GM23338 (cell line): ENCODE results near the gene SLIT1. TPM values are rescaled to one million over a fixed set of nuclear protein-coding genes. Genes with fewer than 3 reads are reported as not detected.

Experiments used
- ATAC-seq: fragments of 200-7000 bp; cut with Tn5 transposase; 3 replicates; pipeline ENCODE4 v1.9.1; 2020
- DNase-seq: peaks from one replicate; pipeline ENCODE4 v3.0.0-alpha.2; 2015; ENCODE audit warnings: low spot score
- H2AFZ ChIP-seq: fragments of 200-600 bp; sonication (generic); 2 replicates; pipeline ENCODE4 v1.8.0; 2016; ENCODE audit warnings: antibody characterized with exemption, mild to moderate bottlenecking, moderate library complexity
- H3F3A ChIP-seq: fragments of 200-600 bp; sonication (generic); replicated peaks from 2 replicates; pipeline ENCODE4 v1.8.0; 2017; ENCODE audit warnings: antibody characterized with exemption, mixed run types, low read depth
- H3K27ac ChIP-seq: fragments of 200-600 bp; sonication (generic); 2 replicates; pipeline ENCODE4 v1.6.1; 2016; ENCODE audit warnings: low read depth
- H3K27me3 ChIP-seq: fragments of 200-600 bp; sonication (generic); 2 replicates; pipeline ENCODE4 v1.8.0; 2016; ENCODE audit warnings: mild to moderate bottlenecking, mixed run types, moderate library complexity; ENCODE audit not compliant: insufficient read depth
- H3K36me3 ChIP-seq: fragments of 200-600 bp; sonication (generic); 2 replicates; pipeline ENCODE4 v1.8.0; 2016; ENCODE audit warnings: mild to moderate bottlenecking; ENCODE audit not compliant: insufficient read depth
- H3K4me1 ChIP-seq: fragments of 200-600 bp; sonication (generic); 2 replicates; pipeline ENCODE4 v1.8.0; 2016; ENCODE audit warnings: mild to moderate bottlenecking, moderate library complexity; ENCODE audit not compliant: insufficient read depth
- H3K4me2 ChIP-seq: fragments of 200-600 bp; sonication (generic); 2 replicates; pipeline ENCODE4 v1.7.1; 2017; ENCODE audit warnings: mixed run types
- H3K4me3 ChIP-seq: fragments of 200-600 bp; sonication (generic); 2 replicates; pipeline ENCODE4 v1.6.1; 2016; ENCODE audit warnings: mixed run types
- H3K79me2 ChIP-seq: fragments of 200-600 bp; sonication (generic); replicated peaks from 2 replicates; pipeline ENCODE4 v1.8.0; 2017; ENCODE audit warnings: mild to moderate bottlenecking; ENCODE audit not compliant: insufficient read depth
- H3K9me2 ChIP-seq: fragments of 200-600 bp; sonication (generic); 2 replicates; pipeline ENCODE4 v1.8.0; 2017; ENCODE audit not compliant: insufficient read depth
- H4K20me1 ChIP-seq: fragments of 200-600 bp; sonication (generic); replicated peaks from 2 replicates; pipeline ENCODE4 v1.8.0; 2017; ENCODE audit warnings: mild to moderate bottlenecking; ENCODE audit not compliant: insufficient read depth
- H3K27ac Mint-ChIP-seq: 2 replicates; pipeline ENCODE4 v1.8.0; 2020; ENCODE audit warnings: inconsistent platforms, mild to moderate bottlenecking, moderate library complexity, mixed read lengths
- H3K27me3 Mint-ChIP-seq: 3 replicates; pipeline ENCODE4 v1.8.0; 2022; ENCODE audit warnings: low read depth, mild to moderate bottlenecking, moderate library complexity, mixed read lengths, inconsistent platforms; ENCODE audit not compliant: insufficient read depth, poor library complexity
- H3K36me3 Mint-ChIP-seq: 3 replicates; pipeline ENCODE4 v1.8.0; 2021; ENCODE audit warnings: low read depth, mild to moderate bottlenecking, inconsistent platforms, moderate library complexity, mixed read lengths
- H3K4me1 Mint-ChIP-seq: 3 replicates; pipeline ENCODE4 v1.8.0; 2020; ENCODE audit warnings: mild to moderate bottlenecking, inconsistent platforms, mixed read lengths
- H3K4me3 Mint-ChIP-seq: 3 replicates; pipeline ENCODE4 v1.8.0; 2021; ENCODE audit warnings: moderate library complexity, mild to moderate bottlenecking, inconsistent platforms, mixed read lengths
- H3K9me3 Mint-ChIP-seq: 3 replicates; pipeline ENCODE4 v1.8.0; 2020; ENCODE audit warnings: moderate library complexity, mild to moderate bottlenecking, inconsistent platforms, mixed read lengths
- CREB1 ChIP-seq: fragments of 250-450 bp; sonication (Bioruptor Pico); IDR thresholded peaks from 2 replicates; pipeline ENCODE4 v1.5.0; 2020; ENCODE audit warnings: low read depth, mild to moderate bottlenecking, moderate library complexity
- CTCF ChIP-seq, 2 experiments: fragments of 200-600 bp in 1 of 2; sonication (generic) in 1 of 2; conservative IDR thresholded peaks; 2 replicates each; pipeline versions ENCODE4 v1.5.1 to v1.6.1; 2016 to 2017; ENCODE audit warnings: antibody characterized with exemption in 2 of 2, low read depth in 2 of 2, mild to moderate bottlenecking in 2 of 2, moderate library complexity in 1 of 2
- ETS1 ChIP-seq: IDR thresholded peaks from 2 replicates; pipeline ENCODE4 v1.6.1; 2016; ENCODE audit warnings: antibody characterized with exemption
- EZH2 ChIP-seq: fragments of 200-600 bp; sonication (generic); IDR thresholded peaks from one replicate; pipeline ENCODE4 v1.8.0; 2017; ENCODE audit warnings: antibody characterized with exemption, mild to moderate bottlenecking, low read depth; ENCODE audit not compliant: unreplicated experiment
- EZH2phosphoT487 ChIP-seq: fragments of 200-600 bp; sonication (generic); IDR thresholded peaks from one replicate; pipeline ENCODE4 v1.8.1; 2018; ENCODE audit warnings: antibody characterized with exemption; ENCODE audit not compliant: unreplicated experiment
- JUNB ChIP-seq: IDR thresholded peaks from one replicate; pipeline ENCODE4 v1.6.1; 2016; ENCODE audit warnings: antibody characterized with exemption; ENCODE audit not compliant: unreplicated experiment
- NANOG ChIP-seq: IDR thresholded peaks from 2 replicates; pipeline ENCODE4 v1.6.1; 2016; ENCODE audit warnings: antibody characterized with exemption, borderline replicate concordance
- POLR2AphosphoS5 ChIP-seq: IDR thresholded peaks from 2 replicates; pipeline ENCODE4 v1.6.1; 2016; ENCODE audit warnings: antibody characterized with exemption, low read depth
- REST ChIP-seq: IDR thresholded peaks from one replicate; pipeline ENCODE4 v1.6.1; 2018; ENCODE audit warnings: antibody characterized with exemption; ENCODE audit not compliant: unreplicated experiment
- STAT1 ChIP-seq: IDR thresholded peaks from one replicate; pipeline ENCODE4 v1.6.1; 2016; ENCODE audit warnings: antibody characterized with exemption; ENCODE audit not compliant: unreplicated experiment
- ZNF114 ChIP-seq: fragments of 250-450 bp; sonication (Bioruptor Pico); IDR thresholded peaks from 2 replicates; pipeline ENCODE4 v1.5.0; 2020; ENCODE audit warnings: mild to moderate bottlenecking, moderate library complexity
- ZNF331 ChIP-seq: fragments of 250-450 bp; sonication (Bioruptor Pico); IDR thresholded peaks from 2 replicates; pipeline ENCODE4 v1.5.0; 2020; ENCODE audit warnings: low read depth, mild to moderate bottlenecking, moderate library complexity
- ZNF462 ChIP-seq: fragments of 250-450 bp; sonication (Bioruptor Pico); IDR thresholded peaks from 2 replicates; pipeline ENCODE4 v1.5.0; 2020; ENCODE audit warnings: mild to moderate bottlenecking, moderate library complexity
- polyA plus RNA-seq: library from polyadenylated mRNA; unstranded; fragments of >200 nt; fragmentation: Nextera tagmentation; extraction: Ambion mirVana; gene quantifications from 2 replicates; pipeline ENCODE4 v1.2.1, GENCODE V29; 2016
- total RNA-seq: library from RNA; depleted of rRNA; stranded (reverse); fragments of >200 nt; shearing (Covaris generic); gene quantifications from 2 replicates; pipeline ENCODE4 v1.2.3, GENCODE V29; 2014

The SLIT1 gene
- total and polyA plus RNA-seq, 2 experiments from 2014 or later, result 0.76 to 1.7 TPM

GRCh38 chr10:97213431-97213830 lies 27.7 kb upstream of the SLIT1 start:
- Histone ChIP-seq H3K4me2 (no peak overlapping the region), H2AFZ (no peak overlapping the region), H4K20me1 (no peaks in the 10 kb centered on the region), H3K9me2 (no peaks in the 10 kb centered on the region), H3K36me3 (no peaks in the 10 kb centered on the region), H3K79me2 (no peaks in the 10 kb centered on the region), H3K27me3 (no peaks in the 10 kb centered on the region), H3F3A (no peaks in the 10 kb centered on the region), H3K4me1 (no peaks in the 10 kb centered on the region), H3K4me3 (no peak overlapping the region), H3K27ac (no peak overlapping the region)
- TF ChIP-seq ZNF114 (no peak), CREB1 (CRISPR knock-in tag) (no peak), NANOG (no peak), ZNF462 (CRISPR knock-in tag) (no peak), JUNB (no peak), EZH2 (no peak), CTCF (conservative IDR thresholded peaks at IDR 0.05; ENCODE audit: low read depth in 2 of 2) (no peak), EZH2phosphoT487 (no peak), STAT1 (no peak), POLR2AphosphoS5 (no peak), ZNF331 (CRISPR knock-in tag) (no peak), REST (no peak), ETS1 (no peak)
- H3K4me1 Mint-ChIP-seq, result no peaks in the 10 kb centered on the region
- no peak for DNase-seq
- no peaks in the 10 kb centered on the region for H3K9me3 Mint-ChIP-seq
- no peaks in the 10 kb centered on the region for H3K36me3 Mint-ChIP-seq
- ATAC-seq, result no peak
- H3K27me3 Mint-ChIP-seq, result peaks cover 6% of the 10 kb centered on the region
- H3K27ac Mint-ChIP-seq, result no peak overlapping the region
- no peak overlapping the region for H3K4me3 Mint-ChIP-seq
